Measurements from ENCODE around the gene ZDHHC3.

Gene ZDHHC3

GRCh38 chr3:44926921-44927320, 49.1 kb downstream of the ZDHHC3 start:
- no peak for DNase-seq (ENCODE audit: low read depth in 3 of 3)

GRCh38 chr3:44926172-44926571, 49.8 kb downstream of the ZDHHC3 start:
- no peak for DNase-seq (ENCODE audit: low read depth in 3 of 3)

- no peak for DNase-seq (ENCODE audit: low read depth in 3 of 3)
These were observed 51.4 kb downstream of the ZDHHC3 start for GRCh38 chr3:44924457-44925084.

- no peak for DNase-seq (ENCODE audit: low read depth in 3 of 3)
These were observed 52.1 kb downstream of the ZDHHC3 start for GRCh38 chr3:44923632-44924456.

GRCh38 chr3:44920081-44920480, 55.9 kb downstream of the ZDHHC3 start:
- no peak for DNase-seq (ENCODE audit: low read depth in 3 of 3)

GRCh38 chr3:44918581-44918980, 57.4 kb downstream of the ZDHHC3 start:
- no peak for DNase-seq (ENCODE audit: low read depth in 3 of 3)

- no peak for DNase-seq (ENCODE audit: low read depth in 3 of 3)
These were observed 57.9 kb downstream of the ZDHHC3 start for GRCh38 chr3:44918087-44918486.

- DNase-seq (ENCODE audit: low read depth in 3 of 3), result no peak
These were observed 60.1 kb downstream of the ZDHHC3 start for GRCh38 chr3:44915702-44916438.

- no peak for DNase-seq (ENCODE audit: low read depth in 3 of 3)
These were observed 61.0 kb downstream of the ZDHHC3 start for GRCh38 chr3:44914936-44915335.

- DNase-seq (ENCODE audit: low read depth in 3 of 3), result peak; percentile 28 to 60 (median 28)
These were observed 62.0 kb downstream of the ZDHHC3 start for GRCh38 chr3:44913868-44914468.

- no peak for DNase-seq (ENCODE audit: low read depth in 3 of 3)
These were observed 65.3 kb downstream of the ZDHHC3 start for GRCh38 chr3:44910693-44911092.

- DNase-seq (ENCODE audit: low read depth in 3 of 3), result no peak
These were observed 66.9 kb downstream of the ZDHHC3 start for GRCh38 chr3:44909063-44909462.

- no peak for DNase-seq (ENCODE audit: low read depth in 3 of 3)
These were observed 68.4 kb downstream of the ZDHHC3 start for GRCh38 chr3:44907612-44908011.

- DNase-seq (ENCODE audit: low read depth in 3 of 3), result peak in 1 of 3 experiments; percentile 21
These were observed 69.0 kb downstream of the ZDHHC3 start for GRCh38 chr3:44906997-44907396.

- no peak for DNase-seq (ENCODE audit: low read depth in 3 of 3)
These were observed 70.4 kb downstream of the ZDHHC3 start for GRCh38 chr3:44905446-44906157.

- DNase-seq (ENCODE audit: low read depth in 3 of 3), result no peak
These were observed 72.2 kb downstream of the ZDHHC3 start for GRCh38 chr3:44903751-44904150.

GRCh38 chr3:44903314-44903713, 72.7 kb downstream of the ZDHHC3 start:
- DNase-seq (ENCODE audit: low read depth in 3 of 3), result no peak

GRCh38 chr3:44902628-44903027, 73.3 kb downstream of the ZDHHC3 start:
- no peak for DNase-seq (ENCODE audit: low read depth in 3 of 3)

GRCh38 chr3:44899683-44900367, 76.1 kb downstream of the ZDHHC3 start:
- DNase-seq (ENCODE audit: low read depth in 3 of 3), result no peak

- no peak for DNase-seq (ENCODE audit: low read depth in 3 of 3)
These were observed 79.5 kb downstream of the ZDHHC3 start for GRCh38 chr3:44896440-44896839.

GRCh38 chr3:44894485-44894884, 81.5 kb downstream of the ZDHHC3 start:
- DNase-seq (ENCODE audit: low read depth in 3 of 3), result no peak

All from stimulated activated CD4-positive, alpha-beta T cell treated with anti-CD3 and anti-CD28 coated beads, TNF-alpha, amount 100 ng/mL, for 24 hours (primary cell).